ENCODE results near the gene PIK3R1.

- TF ChIP-seq, protein P1, sequence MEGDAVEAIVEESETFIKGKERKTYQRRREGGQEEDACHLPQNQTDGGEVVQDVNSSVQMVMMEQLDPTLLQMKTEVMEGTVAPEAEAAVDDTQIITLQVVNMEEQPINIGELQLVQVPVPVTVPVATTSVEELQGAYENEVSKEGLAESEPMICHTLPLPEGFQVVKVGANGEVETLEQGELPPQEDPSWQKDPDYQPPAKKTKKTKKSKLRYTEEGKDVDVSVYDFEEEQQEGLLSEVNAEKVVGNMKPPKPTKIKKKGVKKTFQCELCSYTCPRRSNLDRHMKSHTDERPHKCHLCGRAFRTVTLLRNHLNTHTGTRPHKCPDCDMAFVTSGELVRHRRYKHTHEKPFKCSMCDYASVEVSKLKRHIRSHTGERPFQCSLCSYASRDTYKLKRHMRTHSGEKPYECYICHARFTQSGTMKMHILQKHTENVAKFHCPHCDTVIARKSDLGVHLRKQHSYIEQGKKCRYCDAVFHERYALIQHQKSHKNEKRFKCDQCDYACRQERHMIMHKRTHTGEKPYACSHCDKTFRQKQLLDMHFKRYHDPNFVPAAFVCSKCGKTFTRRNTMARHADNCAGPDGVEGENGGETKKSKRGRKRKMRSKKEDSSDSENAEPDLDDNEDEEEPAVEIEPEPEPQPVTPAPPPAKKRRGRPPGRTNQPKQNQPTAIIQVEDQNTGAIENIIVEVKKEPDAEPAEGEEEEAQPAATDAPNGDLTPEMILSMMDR (IDR thresholded peaks at IDR 0.05; ENCODE audit: borderline replicate concordance, extremely low read depth, low read length, poor library complexity, severe bottlenecking), result no peak
- no peak for TF ChIP-seq EZH2 (IDR thresholded peaks at IDR 0.05; ENCODE audit: borderline replicate concordance, low read depth, low read length, severe bottlenecking)
Measured at GRCh38 chr5:68277431-68277830, 61.9 kb downstream of the PIK3R1 start.
